OCI-LY3 (cell line): ENCODE measurements around the gene ZFPL1.

Experiments
- H2AFZ ChIP-seq: fragments of 200-600, 300-600 bp; shearing (Covaris generic); 2 replicates; pipeline ENCODE4 v1.6.0; 2014; ENCODE audit warnings: antibody characterized with exemption, low read depth, low read length
- H3K27ac ChIP-seq: fragments of 200-600, 300-600 bp; sonication (generic); 2 replicates; pipeline ENCODE4 v1.5.1; 2014; ENCODE audit warnings: mild to moderate bottlenecking, low read length, moderate library complexity, mixed read lengths
- H3K27me3 ChIP-seq: fragments of 200-600, 300-600 bp; sonication (generic); 2 replicates; pipeline ENCODE4 v1.6.1; 2014; ENCODE audit warnings: low read depth, low read length, mixed read lengths
- H3K36me3 ChIP-seq: fragments of 200-600, 300-600 bp; sonication (generic); replicated peaks from 2 replicates; pipeline ENCODE3; 2014; ENCODE audit warnings: low read depth, low read length, mixed read lengths
- H3K4me1 ChIP-seq: fragments of 300-600, 200-600 bp; sonication (generic); 2 replicates; pipeline ENCODE4 v1.6.1; 2014; ENCODE audit warnings: low read length, mixed read lengths
- H3K4me2 ChIP-seq: fragments of 200-600, 300-600 bp; sonication (generic); 2 replicates; pipeline ENCODE4 v1.6.1; 2014; ENCODE audit warnings: low read length, mixed read lengths
- H3K4me3 ChIP-seq: fragments of 300-600, 200-600 bp; sonication (generic); 2 replicates; pipeline ENCODE4 v1.5.1; 2014; ENCODE audit warnings: antibody characterized with exemption, mild to moderate bottlenecking, low read length, moderate library complexity
- H3K79me2 ChIP-seq: fragments of 300-600, 200-600 bp; shearing (Covaris generic); 2 replicates; pipeline ENCODE4 v1.6.1; 2014; ENCODE audit warnings: mild to moderate bottlenecking, low read length, mixed read lengths
- H3K9ac ChIP-seq: fragments of 300-600, 200-600 bp; shearing (Covaris generic); 2 replicates; pipeline ENCODE4 v1.6.0; 2014; ENCODE audit warnings: mild to moderate bottlenecking, low read length, moderate library complexity
- H3K9me3 ChIP-seq: fragments of 200-600, 300-600 bp; shearing (Covaris generic); 2 replicates; pipeline ENCODE4 v1.6.1; 2014; ENCODE audit warnings: low read length, mixed read lengths; ENCODE audit not compliant: insufficient read depth
- H4K20me1 ChIP-seq: fragments of 200-600, 300-600 bp; sonication (generic); 2 replicates; pipeline ENCODE4 v1.6.1; 2016; ENCODE audit warnings: low read length, mixed read lengths; ENCODE audit not compliant: insufficient read depth
- CTCF ChIP-seq: fragments of 200-600, 300-600 bp; sonication (generic); IDR thresholded peaks from 2 replicates; pipeline ENCODE4 v1.5.1; 2014; ENCODE audit warnings: antibody characterized with exemption, low read length, low read depth
- EZH2phosphoT487 ChIP-seq: fragments of 200-600 bp; shearing (Covaris generic); IDR thresholded peaks from 2 replicates; pipeline ENCODE4 v1.6.1; 2018; ENCODE audit warnings: antibody characterized with exemption, mixed run types, low read depth

The ZFPL1 gene

DNA sequence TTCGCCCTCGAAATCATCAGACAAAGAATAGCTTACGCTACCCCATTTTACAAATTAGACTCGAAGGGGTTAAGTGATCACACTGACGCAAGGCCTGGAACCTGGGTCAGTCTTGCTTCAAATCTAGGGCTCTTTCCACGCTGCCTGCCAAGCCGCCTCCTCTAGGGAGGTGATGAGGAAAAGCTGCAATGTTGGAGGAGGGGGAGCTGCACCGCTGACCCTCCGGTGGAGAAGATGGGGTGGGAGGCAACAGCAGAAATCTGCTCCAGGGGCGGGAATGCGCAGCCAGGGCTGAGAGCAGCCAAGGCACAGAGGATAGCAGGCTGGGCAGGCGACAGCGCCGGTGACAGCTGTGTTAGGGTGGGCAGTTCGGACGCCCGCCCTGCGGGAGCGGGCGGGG lies 49.7 kb downstream of the ZFPL1 start:
- H3K79me2 ChIP-seq: peaks cover 47% of the 10 kb centered on the region

DNA sequence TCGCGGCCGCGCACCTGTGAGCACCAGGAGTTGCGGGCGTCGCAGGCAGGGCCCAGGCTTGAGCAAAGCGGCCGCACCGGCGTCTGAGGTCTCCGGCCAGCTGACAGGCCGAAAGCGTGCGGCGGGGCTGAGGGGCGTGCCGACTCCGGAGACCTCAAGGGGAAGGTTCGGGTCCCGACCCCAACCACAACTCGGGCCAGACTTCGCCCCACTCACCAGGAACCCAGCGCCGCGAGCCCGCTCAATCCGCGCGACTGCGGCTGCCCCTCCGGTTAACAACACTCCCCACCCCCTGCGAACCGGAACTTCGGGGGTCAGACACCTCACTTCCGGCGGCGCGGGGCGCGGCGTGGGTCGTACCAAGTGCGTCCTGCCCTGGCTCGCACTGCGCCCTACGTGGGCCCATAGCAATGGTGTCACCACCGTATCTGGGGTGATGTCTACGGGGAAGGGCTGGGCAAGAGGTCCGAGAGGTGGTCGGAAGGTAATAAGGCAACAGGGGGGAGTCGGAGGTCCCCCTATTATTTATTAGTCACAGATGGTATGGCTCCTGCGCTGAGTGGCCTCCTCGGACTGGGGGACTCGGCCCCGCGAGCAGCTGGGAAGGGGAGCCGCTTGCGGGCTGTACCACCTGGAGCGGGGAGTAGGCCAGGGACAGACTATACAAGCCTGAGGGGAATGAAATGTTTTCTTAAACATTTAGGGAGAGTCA lies 50.4 kb downstream of the ZFPL1 start, which contains the start of gene SYVN1:
TSS of gene SYVN1 (minus strand) at position 280 of the 712 bp plus-strand sequence. CDS start 918 bp downstream, outside the sequence.
- Histone ChIP-seq H3K9me3 (no peaks in the 10 kb centered on the region), H3K4me1 (peaks cover 36% of the 10 kb centered on the region), H3K27ac (peak within 1 kb of the TSS; percentile 99), H3K27me3 (no peaks in the 10 kb centered on the region), H3K9ac (peak within 1 kb of the TSS; percentile 99), H3K79me2 (peaks cover 47% of the 10 kb centered on the region), H2AFZ (peak within 1 kb of the TSS; percentile 77), H3K4me3 (peak within 1 kb of the TSS; percentile 93), H3K36me3 (peaks cover 33% of the 10 kb centered on the region), H3K4me2 (peak within 1 kb of the TSS; percentile 100), H4K20me1 (no peaks in the 10 kb centered on the region)
- no peak for TF ChIP-seq EZH2phosphoT487
- no peak for TF ChIP-seq CTCF

More for the DNA sequence above, 49.7 kb downstream of the ZFPL1 start:
- Histone ChIP-seq H3K36me3 (peaks cover 40% of the 10 kb centered on the region), H3K9ac (peak overlapping the region; percentile 99), H4K20me1 (no peaks in the 10 kb centered on the region), H3K4me1 (peaks cover 36% of the 10 kb centered on the region), H3K27ac (peak overlapping the region; percentile 99), H3K4me2 (peak overlapping the region; percentile 100), H3K27me3 (no peaks in the 10 kb centered on the region), H3K4me3 (peak overlapping the region; percentile 93), H2AFZ (no peak overlapping the region), H3K9me3 (no peaks in the 10 kb centered on the region)
- TF ChIP-seq CTCF: no peak
- no peak for TF ChIP-seq EZH2phosphoT487

- Histone ChIP-seq H3K9ac (peak overlapping the region; percentile 99), H3K27me3 (no peaks in the 10 kb centered on the region), H3K4me3 (peak overlapping the region; percentile 93), H3K4me1 (peaks cover 33% of the 10 kb centered on the region), H3K9me3 (no peaks in the 10 kb centered on the region), H3K36me3 (peaks cover 26% of the 10 kb centered on the region), H4K20me1 (no peaks in the 10 kb centered on the region), H3K4me2 (peak overlapping the region; percentile 95), H3K27ac (peak overlapping the region; percentile 99), H2AFZ (peak overlapping the region; percentile 77), H3K79me2 (peaks cover 47% of the 10 kb centered on the region)
- TF ChIP-seq CTCF (no peak), EZH2phosphoT487 (no peak)
These were observed 51.1 kb downstream of the ZFPL1 start for GRCh38 chr11:65134952-65135632.

GRCh38 chr11:65135633-65136145 lies 51.7 kb downstream of the ZFPL1 start:
- H3K79me2 ChIP-seq: peaks cover 46% of the 10 kb centered on the region
- H4K20me1 ChIP-seq: no peaks in the 10 kb centered on the region
- H3K9me3 ChIP-seq: no peaks in the 10 kb centered on the region
- peaks cover 21% of the 10 kb centered on the region for H3K36me3 ChIP-seq
- peak overlapping the region; percentile 99 for H3K27ac ChIP-seq
- peak overlapping the region; percentile 95 for H3K4me2 ChIP-seq
- H3K4me3 ChIP-seq: peak overlapping the region; percentile 93
- no peak for TF ChIP-seq EZH2phosphoT487
- no peak for TF ChIP-seq CTCF
- peak overlapping the region; percentile 99 for H3K9ac ChIP-seq
- no peak overlapping the region for H2AFZ ChIP-seq
- H3K4me1 ChIP-seq: peaks cover 27% of the 10 kb centered on the region
- 0 out of 2 replicates have a peak, but pooled peaks cover 4% of the 10 kb centered on the region for H3K27me3 ChIP-seq
